GM18873 (cell line): Measurements from ENCODE around the gene TAF6.
A peak's percentile ranks its signal among the peaks of the same experiment; 100 is the strongest.

ENCODE experiments used
- ATAC-seq: cut with Tn5 transposase; IDR thresholded peaks from one replicate; pipeline ENCODE4 v1.9.1; 2021; ENCODE audit warnings: mild to moderate bottlenecking, moderate library complexity, moderate number of reproducible peaks; ENCODE audit not compliant: unreplicated experiment, low FRiP score

Gene TAF6

GRCh38 chr7:100124301-100125230, 5.4 kb upstream of the TAF6 start:
- no peak for ATAC-seq

GRCh38 chr7:100122568-100122967, 3.4 kb upstream of the TAF6 start:
- no peak for ATAC-seq

GRCh38 chr7:100122067-100122466, 2.9 kb upstream of the TAF6 start:
- no peak for ATAC-seq

GRCh38 chr7:100120733-100121036, 1.5 kb upstream of the TAF6 start:
- ATAC-seq: no peak

- ATAC-seq: peak; percentile 18
These were observed 993 bp upstream of the TAF6 start for GRCh38 chr7:100119970-100120732.

- no peak for ATAC-seq
These were observed 628 bp downstream of the TAF6 start for GRCh38 chr7:100118388-100119071.

- ATAC-seq: no peak
These were observed 4.1 kb downstream of the TAF6 start for GRCh38 chr7:100115026-100115425.

GRCh38 chr7:100111914-100112313, 7.2 kb downstream of the TAF6 start:
- ATAC-seq: no peak

GRCh38 chr7:100111156-100111555, 8.0 kb downstream of the TAF6 start:
- no peak for ATAC-seq

GRCh38 chr7:100109521-100110163, 9.5 kb downstream of the TAF6 start:
- ATAC-seq: no peak

GRCh38 chr7:100107890-100108289, 11.3 kb downstream of the TAF6 start:
- no peak for ATAC-seq

GRCh38 chr7:100107125-100107737, 11.9 kb downstream of the TAF6 start:
- ATAC-seq: no peak

- ATAC-seq: no peak
These were observed 12.5 kb downstream of the TAF6 start for GRCh38 chr7:100106633-100107032.

GRCh38 chr7:100105534-100105933, 13.6 kb downstream of the TAF6 start:
- no peak for ATAC-seq

GRCh38 chr7:100102950-100103840, 16.0 kb downstream of the TAF6 start:
- no peak for ATAC-seq

GRCh38 chr7:100101016-100101862, 17.9 kb downstream of the TAF6 start, which contains the start of the genes AP4M1 and MCM7:
Gene AP4M1 (plus strand): TSS chr7:100101643. CDS start chr7:100101715, 72 bp downstream.
Gene MCM7 (minus strand): TSS chr7:100101397. CDS start chr7:100101294, 103 bp downstream.
- peak; percentile 83 for ATAC-seq

GRCh38 chr7:100100420-100101015, 18.6 kb downstream of the TAF6 start:
- ATAC-seq: peak; percentile 52

GRCh38 chr7:100099452-100099851, 19.7 kb downstream of the TAF6 start:
- no peak for ATAC-seq
